ENCODE data around the gene PHLDB1. TPM values are rescaled to one million over a fixed set of nuclear protein-coding genes. Genes with fewer than 3 reads are reported as not detected.
"Not testable (repeated sequence)": the region's sequence is repeated elsewhere in the genome, so short reads cannot be mapped to it uniquely, and the experiment has no call there.

Gene PHLDB1
- 38.8 and 47.8 TPM in 2 replicates for total RNA-seq

GRCh38 chr11:118607401-118608359 is at the start of gene PHLDB1:
PHLDB1 (plus strand) TSS chr11:118607615; CDS start chr11:118613837, 6,222 bp downstream.
- peak; percentile 82 for DNase-seq

GRCh38 chr11:118560806-118561205 is 46.6 kb upstream of the PHLDB1 start:
- no peak for DNase-seq

DNA sequence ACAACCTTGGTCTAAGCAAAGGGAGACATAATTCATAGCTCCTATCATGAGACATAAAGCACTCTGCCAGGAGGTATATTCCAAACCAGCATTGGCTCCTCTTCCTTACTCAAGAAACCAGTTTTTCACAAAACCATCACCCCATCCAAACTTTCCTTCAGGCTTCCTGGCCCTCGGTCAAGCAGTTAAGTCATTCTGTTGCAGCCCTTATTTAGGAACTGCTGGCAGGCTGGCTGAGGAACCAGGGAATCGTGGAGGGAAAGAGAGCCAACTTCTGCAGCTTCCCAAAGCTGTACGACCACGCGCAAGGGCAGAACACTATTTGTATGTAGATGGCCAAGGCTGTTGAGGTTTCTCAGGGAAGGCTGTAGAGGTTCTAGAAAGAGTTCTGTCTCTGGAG is 42.4 kb upstream of the PHLDB1 start:
- DNase-seq = peak; percentile 7

DNA sequence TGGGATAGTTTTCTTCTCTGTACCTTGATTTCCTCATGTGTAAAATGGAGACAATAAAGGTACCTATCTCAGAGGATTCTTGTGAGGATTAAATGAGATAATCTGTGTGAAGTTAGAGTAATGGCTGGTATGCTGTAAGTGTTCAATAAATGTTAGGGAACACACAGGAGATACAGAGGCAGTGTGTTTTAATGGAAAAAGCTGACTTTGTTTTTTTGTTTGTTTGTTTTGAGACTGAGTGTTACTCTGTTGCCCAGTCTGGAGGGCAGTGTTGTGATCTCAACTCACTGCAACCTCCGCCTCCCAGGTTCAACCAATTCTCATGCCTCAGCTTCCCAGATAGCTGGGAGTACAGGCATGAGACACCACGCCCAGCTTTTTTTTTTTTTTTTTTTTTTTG is 37.7 kb upstream of the PHLDB1 start:
- DNase-seq = no peak

DNA sequence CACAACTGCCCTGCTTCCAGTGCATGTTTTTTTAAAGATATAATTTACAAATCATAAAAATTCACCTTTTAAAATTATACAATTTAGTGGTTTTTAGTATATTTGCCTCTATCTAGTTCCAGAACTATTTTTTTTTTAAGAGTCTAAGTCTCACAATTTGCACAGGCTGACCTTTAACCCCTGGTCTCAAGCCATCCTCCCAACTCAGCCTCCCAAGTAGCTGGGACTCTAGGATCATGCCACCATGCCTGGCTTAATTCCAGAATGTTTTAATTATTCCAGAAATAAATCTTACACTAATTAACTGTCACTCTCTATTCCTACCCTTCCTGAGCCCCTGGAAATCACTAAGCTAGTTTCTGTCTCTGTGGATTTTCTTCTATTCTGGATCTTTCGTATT is 36.6 kb upstream of the PHLDB1 start:
- DNase-seq = no peak

GRCh38 chr11:118571701-118572060 is 35.7 kb upstream of the PHLDB1 start:
- DNase-seq = peak; percentile 27

DNA sequence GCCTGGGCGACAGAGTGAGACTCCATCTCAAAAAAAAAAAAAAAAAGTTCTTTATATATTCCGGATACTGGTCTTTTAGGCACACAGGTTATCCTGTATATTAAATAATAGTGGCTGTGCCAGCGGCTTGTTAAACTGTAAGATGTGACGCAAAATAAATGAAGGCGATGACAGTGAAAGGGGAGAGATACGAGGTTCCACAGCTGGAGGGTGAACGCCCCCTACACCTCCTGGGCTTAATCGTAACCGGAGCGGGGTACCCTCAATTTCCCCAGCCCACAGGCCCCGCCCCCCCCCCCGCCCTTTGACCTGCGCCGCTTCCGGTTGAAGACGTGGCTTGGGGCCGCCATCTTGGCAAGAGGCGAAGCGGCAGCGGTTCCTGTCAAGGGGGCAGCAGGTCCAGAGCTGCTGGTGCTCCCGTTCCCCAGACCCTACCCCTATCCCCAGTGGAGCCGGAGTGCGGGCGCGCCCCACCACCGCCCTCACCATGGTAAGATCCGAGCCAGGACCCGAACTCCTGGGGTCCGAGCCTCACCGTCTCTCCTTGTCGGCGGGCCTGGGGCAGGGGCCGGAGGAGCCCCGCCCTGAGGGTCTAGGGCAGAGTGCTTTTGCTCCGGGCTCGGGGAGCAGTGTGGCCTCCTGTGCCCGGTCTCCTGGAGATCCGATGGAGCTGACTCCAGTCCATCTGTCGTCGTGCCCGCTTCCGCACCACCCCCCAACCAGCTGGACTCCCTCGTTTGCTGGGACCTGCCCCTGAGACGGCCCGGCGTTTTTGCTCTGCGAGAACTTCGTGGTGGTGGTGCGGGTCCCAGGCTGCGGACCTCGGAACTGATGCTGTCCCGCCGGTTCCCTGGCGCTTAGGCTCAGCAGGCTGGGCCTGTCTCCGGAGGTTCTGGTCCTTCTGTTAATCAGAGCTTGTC is 35.1 kb upstream of the PHLDB1 start, which contains the start of gene ARCN1:
Gene ARCN1 (plus strand): TSS at position 349 of the 920 bp plus-strand sequence. CDS start 139 bp downstream, at position 488.
- DNase-seq = peak; percentile 84

DNA sequence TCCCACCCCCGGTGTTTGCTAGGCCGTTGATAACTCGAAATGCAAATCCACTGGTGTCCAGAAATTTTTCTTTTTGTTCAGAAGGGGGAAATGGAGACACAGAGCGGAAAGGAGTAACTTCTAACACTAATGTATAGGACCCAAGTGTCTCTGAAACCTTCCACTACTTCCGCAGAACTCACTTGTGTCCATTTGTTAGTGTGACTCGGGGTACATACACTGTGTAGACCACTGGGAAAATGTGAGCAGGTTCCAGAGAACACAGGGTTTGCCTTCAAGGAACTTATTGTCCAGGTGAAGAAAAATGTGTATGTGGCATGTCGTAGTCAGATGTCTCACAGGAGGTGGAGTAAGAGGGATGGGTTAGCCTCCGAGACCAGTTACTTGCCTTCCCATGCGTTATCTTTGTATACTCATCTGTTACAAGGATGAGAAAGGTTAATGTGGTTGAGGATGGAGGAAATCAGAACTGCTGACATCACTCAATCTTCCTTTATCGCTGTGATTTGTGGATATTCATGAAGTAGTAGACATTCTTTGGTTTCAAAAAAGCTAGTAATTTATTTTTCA is 34.3 kb upstream of the PHLDB1 start:
- DNase-seq = peak; percentile 71

DNA sequence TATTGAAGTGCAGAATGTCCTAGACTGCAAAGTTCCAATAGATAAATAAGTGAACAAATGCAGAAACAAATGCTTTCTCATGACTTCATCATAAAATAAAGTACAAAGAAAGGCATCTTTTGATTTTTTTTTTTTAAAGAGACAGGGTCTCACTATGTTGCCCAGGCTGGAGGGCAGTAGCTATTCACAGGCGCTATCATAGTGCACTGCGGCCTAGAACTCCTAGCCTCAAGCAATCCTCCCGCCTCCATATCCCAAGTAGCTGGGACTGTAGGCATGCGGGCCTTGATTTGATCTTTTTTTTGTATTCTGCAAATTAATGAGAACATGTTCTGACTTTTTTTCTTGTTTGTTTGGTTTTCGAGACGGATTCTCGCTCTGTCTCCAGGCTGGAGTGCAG is 32.8 kb upstream of the PHLDB1 start:
- no peak for DNase-seq

- DNase-seq = not testable (repeated sequence)
Measured at GRCh38 chr11:118577995-118578394, 29.4 kb upstream of the PHLDB1 start.

DNA sequence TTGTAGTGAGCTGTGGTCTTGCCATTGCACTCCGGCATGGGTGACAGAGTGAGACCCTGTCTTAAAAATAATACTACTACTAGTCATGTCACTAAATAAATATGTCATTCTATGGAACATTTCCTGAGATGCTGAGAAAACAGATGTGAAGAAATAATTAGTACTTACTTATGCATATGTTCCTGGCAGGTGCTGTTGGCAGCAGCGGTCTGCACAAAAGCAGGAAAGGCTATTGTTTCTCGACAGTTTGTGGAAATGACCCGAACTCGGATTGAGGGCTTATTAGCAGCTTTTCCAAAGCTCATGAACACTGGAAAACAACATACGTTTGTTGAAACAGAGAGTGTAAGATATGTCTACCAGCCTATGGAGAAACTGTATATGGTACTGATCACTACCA is 26.4 kb upstream of the PHLDB1 start:
- peak; percentile 95 for DNase-seq

DNA sequence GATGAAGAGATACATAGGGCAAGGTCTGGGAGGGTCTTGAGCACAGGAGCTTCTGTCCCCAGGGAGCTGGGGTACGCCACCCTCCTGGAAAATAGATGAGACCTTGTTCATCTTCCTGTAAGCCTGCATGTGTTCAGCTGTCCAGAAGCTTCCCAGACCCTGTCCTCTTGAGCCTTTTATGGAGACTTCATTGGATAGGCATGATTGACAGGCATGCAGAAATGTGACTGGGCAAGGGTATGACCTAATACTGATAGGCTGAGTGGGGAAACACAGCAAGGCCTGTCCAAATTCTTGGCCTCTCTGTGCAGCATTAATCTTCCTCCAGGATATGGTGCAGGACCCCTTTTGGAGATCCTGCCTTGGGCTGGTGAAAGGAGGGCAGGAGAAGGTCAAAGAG is 19.5 kb upstream of the PHLDB1 start:
- no peak for DNase-seq

DNA sequence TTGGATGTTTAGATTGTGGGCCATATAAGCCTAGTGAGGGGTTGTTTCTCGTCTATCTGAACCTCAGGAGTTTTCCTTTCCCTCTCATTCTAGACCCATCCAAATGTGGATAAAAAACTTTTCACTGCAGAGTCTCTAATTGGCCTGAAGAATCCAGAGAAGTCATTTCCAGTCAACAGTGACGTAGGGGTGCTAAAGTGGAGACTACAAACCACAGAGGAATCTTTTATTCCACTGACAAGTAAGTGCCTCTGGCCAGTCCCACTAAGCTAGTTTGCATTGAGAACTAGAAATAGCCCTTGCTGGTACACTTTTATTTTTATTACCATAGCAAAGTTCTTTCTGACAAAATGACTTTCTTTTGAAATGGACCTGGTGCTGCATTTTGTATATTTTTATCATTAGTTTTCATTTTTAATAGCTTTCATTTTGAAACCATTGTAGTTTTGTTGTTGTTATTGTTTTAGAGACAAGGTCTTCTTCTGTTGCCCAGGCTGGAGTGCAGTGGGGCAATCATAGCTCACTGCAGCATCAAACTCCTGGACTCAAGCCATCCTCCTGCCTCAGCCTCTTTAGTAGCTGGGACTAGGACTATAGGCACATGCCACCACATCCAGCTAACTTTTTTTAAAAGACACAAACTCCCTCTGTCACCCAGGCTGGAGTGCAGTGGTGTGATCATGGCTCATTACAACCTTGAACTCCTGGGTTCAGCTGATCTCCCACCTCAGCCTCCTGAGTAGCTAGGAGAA is 14.6 kb upstream of the PHLDB1 start:
- DNase-seq = no peak

- peak; percentile 76 for DNase-seq
Measured at GRCh38 chr11:118594984-118595383, 12.4 kb upstream of the PHLDB1 start.

- DNase-seq = no peak
Measured at GRCh38 chr11:118596224-118597146, 10.9 kb upstream of the PHLDB1 start.

GRCh38 chr11:118597556-118597955 is 9.9 kb upstream of the PHLDB1 start:
- no peak for DNase-seq

DNA sequence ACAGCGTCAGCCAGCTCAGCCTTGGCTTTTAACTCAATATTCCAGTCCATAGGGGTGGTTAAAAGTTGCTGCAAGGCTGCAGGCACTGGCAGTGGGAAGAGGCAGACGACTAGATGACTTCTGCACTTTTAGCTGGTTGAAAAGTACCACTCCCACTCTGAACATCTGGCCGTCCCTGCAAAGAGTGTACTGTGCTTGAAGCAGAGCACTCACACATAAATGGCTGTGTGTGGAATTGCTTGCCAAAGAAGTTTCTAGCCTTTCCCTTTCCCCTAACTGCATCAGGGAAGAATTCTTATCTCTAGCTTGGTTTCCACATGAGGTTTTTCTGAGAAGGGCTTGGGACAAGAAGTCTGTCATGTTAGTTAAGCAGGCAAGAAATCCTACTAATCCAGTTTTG is 5.1 kb upstream of the PHLDB1 start:
- DNase-seq = no peak

GRCh38 chr11:118603709-118604108 is 3.7 kb upstream of the PHLDB1 start:
- DNase-seq = not testable (repeated sequence)

DNA sequence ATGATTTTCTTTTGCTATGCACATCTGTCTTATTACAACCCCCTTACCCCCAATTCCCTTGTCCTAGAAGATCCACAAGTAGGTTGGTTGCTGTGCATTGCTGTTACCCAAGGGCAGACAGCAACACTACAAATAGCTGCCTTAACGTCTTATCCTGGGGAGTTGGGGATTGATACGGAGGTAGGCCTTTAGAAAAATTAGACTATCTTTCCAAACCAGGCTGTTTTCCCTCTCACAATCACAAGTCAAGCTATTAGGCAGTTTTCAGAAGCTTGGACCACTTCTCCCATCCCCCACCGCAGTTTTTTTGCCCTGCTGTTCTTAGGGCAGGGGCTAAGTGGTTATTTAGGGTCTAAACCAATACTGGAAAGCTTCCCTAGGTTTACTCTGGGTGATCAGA is 2.8 kb upstream of the PHLDB1 start:
- DNase-seq = no peak

DNA sequence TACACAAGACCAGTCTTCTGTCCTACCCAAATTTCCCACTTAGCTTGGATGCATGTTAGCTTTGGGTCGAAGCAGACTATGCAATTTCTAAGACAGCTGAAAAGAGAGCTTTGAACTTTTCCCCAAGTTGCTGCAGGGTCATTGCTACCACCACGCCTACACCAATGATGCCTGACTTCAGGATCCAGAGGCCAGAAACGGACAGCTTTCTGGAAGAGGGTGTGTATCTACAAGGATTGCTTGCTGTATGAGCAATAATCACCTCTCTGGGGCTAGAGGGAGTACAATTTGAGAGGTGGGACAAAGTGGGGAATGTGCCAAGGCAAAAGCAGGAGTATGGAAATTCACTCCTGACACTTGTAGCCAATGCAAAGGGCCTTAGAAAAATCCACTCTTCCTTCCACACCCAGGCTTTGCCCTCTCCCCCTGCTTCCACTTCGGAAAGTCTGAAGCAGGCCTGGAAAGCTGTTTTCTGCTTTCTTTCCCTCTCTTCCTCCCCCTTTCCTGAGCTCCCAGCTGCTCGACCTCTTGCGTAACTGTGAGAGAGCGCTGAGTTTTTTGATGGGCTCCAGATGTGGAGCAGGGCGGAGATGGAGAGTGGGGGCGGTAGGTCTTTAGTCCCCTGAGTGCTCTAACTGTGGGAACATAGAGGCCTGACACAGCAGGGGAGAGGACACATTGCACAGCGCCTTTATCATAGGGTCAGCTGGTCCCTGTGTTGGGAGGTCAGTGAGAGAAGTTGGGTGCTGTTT is 2.1 kb upstream of the PHLDB1 start:
- DNase-seq = no peak

Measured in dermis blood vessel endothelial cell (primary cell).